ENCODE results near the gene FLNA.

DNA sequence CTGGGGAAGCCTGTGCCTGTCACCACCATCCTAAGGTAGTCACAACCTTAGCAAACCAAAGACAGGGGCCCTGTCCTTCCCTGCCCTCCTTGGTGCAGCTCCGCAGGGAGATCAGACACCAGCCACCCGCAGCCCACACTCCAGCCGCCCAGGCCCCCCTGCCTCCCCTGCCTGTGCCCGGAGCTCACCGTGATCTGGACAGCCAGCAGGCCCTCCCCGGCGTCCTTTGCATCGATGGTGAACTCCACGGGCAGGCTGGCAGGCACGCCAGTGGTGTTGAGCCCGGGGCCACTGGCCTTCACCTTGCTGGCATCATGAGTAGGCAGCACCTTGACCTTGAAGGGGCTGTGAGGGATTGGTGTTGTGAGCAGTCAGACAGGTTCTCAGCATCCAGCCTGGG, 16.4 kb downstream of the FLNA start:
- TF ChIP-seq, protein P1, sequence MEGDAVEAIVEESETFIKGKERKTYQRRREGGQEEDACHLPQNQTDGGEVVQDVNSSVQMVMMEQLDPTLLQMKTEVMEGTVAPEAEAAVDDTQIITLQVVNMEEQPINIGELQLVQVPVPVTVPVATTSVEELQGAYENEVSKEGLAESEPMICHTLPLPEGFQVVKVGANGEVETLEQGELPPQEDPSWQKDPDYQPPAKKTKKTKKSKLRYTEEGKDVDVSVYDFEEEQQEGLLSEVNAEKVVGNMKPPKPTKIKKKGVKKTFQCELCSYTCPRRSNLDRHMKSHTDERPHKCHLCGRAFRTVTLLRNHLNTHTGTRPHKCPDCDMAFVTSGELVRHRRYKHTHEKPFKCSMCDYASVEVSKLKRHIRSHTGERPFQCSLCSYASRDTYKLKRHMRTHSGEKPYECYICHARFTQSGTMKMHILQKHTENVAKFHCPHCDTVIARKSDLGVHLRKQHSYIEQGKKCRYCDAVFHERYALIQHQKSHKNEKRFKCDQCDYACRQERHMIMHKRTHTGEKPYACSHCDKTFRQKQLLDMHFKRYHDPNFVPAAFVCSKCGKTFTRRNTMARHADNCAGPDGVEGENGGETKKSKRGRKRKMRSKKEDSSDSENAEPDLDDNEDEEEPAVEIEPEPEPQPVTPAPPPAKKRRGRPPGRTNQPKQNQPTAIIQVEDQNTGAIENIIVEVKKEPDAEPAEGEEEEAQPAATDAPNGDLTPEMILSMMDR (IDR thresholded peaks at IDR 0.05), result no peak
- TF ChIP-seq POLR2A (IDR thresholded peaks at IDR 0.05), result no peak

All from breast epithelium (tissue), 3 donors.